ENCODE measurements around the gene TMCO5A.
A peak's percentile ranks its signal among the peaks of the same experiment; 100 is the strongest.
"Not testable (repeated sequence)": the region's sequence is repeated elsewhere in the genome, so short reads cannot be mapped to it uniquely, and the experiment has no call there.

TMCO5A gene

GRCh38 chr15:37934340-37934739 is at the start of gene TMCO5A:
TSS of gene TMCO5A (plus strand) at chr15:37934640. CDS start at chr15:37936324, 1,684 bp downstream.
- DNase-seq = no peak

GRCh38 chr15:37885651-37886050 is 48.8 kb upstream of the TMCO5A start:
- no peak for DNase-seq

GRCh38 chr15:37888356-37888755 is 46.1 kb upstream of the TMCO5A start:
- no peak for DNase-seq

- no peak for DNase-seq
These were observed 42.6 kb upstream of the TMCO5A start for GRCh38 chr15:37891766-37892368.

GRCh38 chr15:37893309-37893708 is 41.1 kb upstream of the TMCO5A start:
- DNase-seq = no peak

GRCh38 chr15:37898362-37898761 is 36.1 kb upstream of the TMCO5A start:
- no peak for DNase-seq

- no peak for DNase-seq
These were observed 33.9 kb upstream of the TMCO5A start for GRCh38 chr15:37900326-37901221.

GRCh38 chr15:37902126-37902525 is 32.3 kb upstream of the TMCO5A start:
- DNase-seq = no peak

- DNase-seq = no peak
These were observed 30.4 kb upstream of the TMCO5A start for GRCh38 chr15:37903919-37904625.

- no peak for DNase-seq
These were observed 27.3 kb upstream of the TMCO5A start for GRCh38 chr15:37907136-37907535.

- peak; percentile 47 for DNase-seq
These were observed 12.7 kb upstream of the TMCO5A start for GRCh38 chr15:37921527-37922385.

GRCh38 chr15:37926136-37926535 is 8.3 kb upstream of the TMCO5A start:
- no peak for DNase-seq

GRCh38 chr15:37929238-37929637 is 5.2 kb upstream of the TMCO5A start:
- no peak for DNase-seq

GRCh38 chr15:37931321-37931720 is 3.1 kb upstream of the TMCO5A start:
- no peak for DNase-seq

GRCh38 chr15:37931868-37932267 is 2.6 kb upstream of the TMCO5A start:
- DNase-seq = no peak

- no peak for DNase-seq
These were observed 1.9 kb upstream of the TMCO5A start for GRCh38 chr15:37932549-37932948.

- no peak for DNase-seq
These were observed 774 bp upstream of the TMCO5A start for GRCh38 chr15:37933666-37934065.

- no peak for DNase-seq
These were observed 6.4 kb downstream of the TMCO5A start for GRCh38 chr15:37940876-37941275.

GRCh38 chr15:37941779-37942178 is 7.3 kb downstream of the TMCO5A start:
- no peak for DNase-seq

- no peak for DNase-seq
These were observed 17.6 kb downstream of the TMCO5A start for GRCh38 chr15:37951999-37952398.

GRCh38 chr15:37960742-37961141 is 26.3 kb downstream of the TMCO5A start:
- not testable (repeated sequence) for DNase-seq

GRCh38 chr15:37967788-37968187 is 33.3 kb downstream of the TMCO5A start:
- DNase-seq = no peak

GRCh38 chr15:37973856-37974255 is 39.4 kb downstream of the TMCO5A start:
- no peak for DNase-seq
